CD4-positive, CD25-positive, alpha-beta regulatory T cell (primary cell): ENCODE measurements around the gene OR1F1. TPM values are rescaled to one million over a fixed set of nuclear protein-coding genes. Genes with fewer than 3 reads are reported as not detected.

Experiments used
- ATAC-seq, 2 donors: fragments of 150-1000 bp; cut with Tn5 transposase; one replicate each; pipeline ENCODE4 v1.10.0; 2021; ENCODE audit warnings: low read depth in 2 of 2, moderate number of reproducible peaks in 2 of 2, moderate library complexity in 1 of 2
- DNase-seq, 3 donors: peaks; one replicate each; pipeline versions ENCODE4 v3.0.0 to v3.0.0-alpha.2; 2012 to 2022; ENCODE audit warnings: mixed read lengths in 1 of 3
- H3K27ac ChIP-seq: one replicate; pipeline ENCODE4 v1.7.0; 2013; ENCODE audit warnings: mild to moderate bottlenecking, low read length; ENCODE audit not compliant: insufficient read depth, poor library complexity, severe bottlenecking
- H3K27me3 ChIP-seq: one replicate; pipeline ENCODE4 v1.7.0; 2013; ENCODE audit warnings: low read length; ENCODE audit not compliant: control insufficient read depth, insufficient read depth
- H3K36me3 ChIP-seq: one replicate; pipeline ENCODE4 v1.7.0; 2013; ENCODE audit warnings: mild to moderate bottlenecking, low read length, moderate library complexity; ENCODE audit not compliant: control insufficient read depth, insufficient read depth
- H3K4me1 ChIP-seq: 2 replicates; pipeline ENCODE4 v1.7.0; 2013; ENCODE audit warnings: mild to moderate bottlenecking, low read length; ENCODE audit not compliant: insufficient read depth, control insufficient read depth, poor library complexity, severe bottlenecking
- H3K4me3 ChIP-seq: one replicate; pipeline ENCODE4 v1.7.0; 2013; ENCODE audit warnings: low read depth, mild to moderate bottlenecking, low read length, moderate library complexity
- H3K9me3 ChIP-seq, 2 experiments: 1 replicate in 1 of 2; 2 replicates in 1 of 2; pipeline ENCODE4 v1.7.0; 2013; ENCODE audit warnings: low read length in 2 of 2, mild to moderate bottlenecking in 1 of 2, moderate library complexity in 1 of 2; ENCODE audit not compliant: control insufficient read depth in 2 of 2
- H3K27ac Mint-ChIP-seq, 3 donors: one replicate each; pipeline ENCODE4 v1.8.0; 2020 to 2022; ENCODE audit warnings: mild to moderate bottlenecking in 3 of 3, mixed read lengths in 3 of 3, moderate library complexity in 2 of 3
- H3K27me3 Mint-ChIP-seq: one replicate; pipeline ENCODE4 v1.8.0; 2022; ENCODE audit warnings: mild to moderate bottlenecking, mixed read lengths
- H3K36me3 Mint-ChIP-seq: one replicate; pipeline ENCODE4 v1.8.0; 2020; ENCODE audit warnings: mixed read lengths
- H3K4me1 Mint-ChIP-seq, 4 donors: one replicate each; pipeline ENCODE4 v1.8.0; 2020 to 2022; ENCODE audit warnings: mixed read lengths in 4 of 4, mild to moderate bottlenecking in 1 of 4
- H3K4me3 Mint-ChIP-seq, 4 donors: one replicate each; pipeline ENCODE4 v1.8.0; 2020 to 2022; ENCODE audit warnings: mild to moderate bottlenecking in 4 of 4, mixed read lengths in 4 of 4, moderate library complexity in 3 of 4
- H3K9me3 Mint-ChIP-seq, 7 donors: one replicate each; pipeline ENCODE4 v1.8.0; 2020 to 2022; ENCODE audit warnings: mixed read lengths in 7 of 7, mild to moderate bottlenecking in 3 of 7, moderate library complexity in 2 of 7
- polyA plus RNA-seq, 4 donors: library from polyadenylated mRNA; unstranded; fragments of 300-500 nt; fragmentation: Illumina TruSeq; gene quantifications; one replicate each; pipeline ENCODE4 v1.2.3, GENCODE V29; 2021
- total RNA-seq: library from RNA; stranded (reverse); gene quantifications from one replicate; pipeline ENCODE4 v1.2.3, GENCODE V29; 2022

OR1F1 gene
- total and polyA plus RNA-seq, 5 donors from 2014 or later = 0.20 to 0.70 (median 0.61) TPM; not detected in 2

DNA sequence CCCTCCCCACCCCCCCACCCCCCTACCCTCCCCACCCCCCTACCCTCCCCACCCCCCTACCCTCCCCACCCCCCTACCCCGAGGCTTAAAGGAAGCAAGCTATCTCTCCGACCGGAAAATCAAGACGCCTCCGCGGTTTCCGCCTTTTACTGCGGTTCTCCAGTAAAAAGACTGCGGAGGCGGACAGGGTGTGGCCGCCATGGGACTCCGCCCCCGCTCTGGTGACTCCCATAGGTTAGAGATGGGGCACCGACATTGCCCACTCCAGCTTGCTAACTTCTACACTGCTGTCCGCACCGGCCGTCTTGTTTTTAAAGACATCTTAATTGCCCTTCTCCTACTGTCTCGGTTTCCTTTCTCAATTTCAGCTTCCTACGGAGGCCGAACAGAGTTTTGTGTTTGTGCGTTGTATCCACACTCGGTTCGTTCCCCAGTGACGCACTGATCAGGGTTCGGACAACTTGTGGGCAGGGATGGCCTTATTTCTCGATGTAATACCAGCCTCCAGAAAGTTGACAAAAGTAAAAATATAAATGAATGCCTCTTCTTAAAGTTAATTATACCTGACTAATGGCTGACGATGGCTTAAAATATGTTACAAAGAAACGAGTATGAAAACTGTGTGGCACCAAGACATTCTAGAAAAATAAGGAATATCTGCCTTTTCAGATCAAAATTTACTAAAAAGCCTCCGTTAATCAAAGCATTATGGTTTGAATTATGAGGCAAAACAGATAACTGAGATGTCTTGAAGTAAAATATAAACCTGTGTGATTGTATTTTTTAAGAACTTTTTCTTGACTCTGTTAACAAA is 48.1 kb downstream of the OR1F1 start:
- Mint-ChIP-seq H3K36me3 (peaks cover 25% of the 10 kb centered on the region), H3K4me3 (peak overlapping the region; percentile 81 to 86 (median 83))

DNA sequence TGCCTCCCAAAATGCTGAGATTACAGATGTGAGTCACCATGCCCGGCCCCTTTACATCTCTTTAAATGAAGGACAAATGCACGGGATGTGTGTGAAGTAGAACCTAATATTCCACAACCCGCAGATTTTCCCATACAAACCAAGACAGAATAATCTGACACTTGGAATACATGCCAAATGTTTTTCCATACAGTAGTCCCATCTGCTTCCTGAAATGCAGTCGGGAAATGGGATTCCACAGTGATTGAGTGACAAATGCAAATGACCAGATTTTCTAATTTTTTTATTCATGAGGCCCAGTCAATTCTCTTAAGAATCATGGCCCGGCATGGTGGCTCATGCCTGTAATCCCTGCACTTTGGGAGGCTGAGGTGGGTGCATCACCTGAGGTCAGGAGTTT is 53.8 kb downstream of the OR1F1 start:
- Histone ChIP-seq H3K27me3 (peaks cover 2% of the 10 kb centered on the region), H3K4me3 (no peak overlapping the region), H3K4me1 (no peaks in the 10 kb centered on the region), H3K9me3 (no peaks in the 10 kb centered on the region), H3K36me3 (no peaks in the 10 kb centered on the region), H3K27ac (no peak overlapping the region)
- Mint-ChIP-seq H3K4me1 (peaks cover 0 to 2% (median 0%) of the 10 kb centered on the region in 4 donors), H3K36me3 (no peaks in the 10 kb centered on the region), H3K27ac (peak overlapping the region in 1 of 3 donors; percentile 69), H3K27me3 (peaks cover 35% of the 10 kb centered on the region), H3K4me3 (no peak overlapping the region), H3K9me3 (peaks cover 0 to 2% (median 0%) of the 10 kb centered on the region in 7 donors)
- ATAC-seq (no peak), DNase-seq (no peak)

More for the DNA sequence above, 48.1 kb downstream of the OR1F1 start:
- Mint-ChIP-seq H3K4me1 (peaks cover 13 to 41% (median 22%) of the 10 kb centered on the region in 4 donors), H3K27me3 (peaks cover 25% of the 10 kb centered on the region), H3K9me3 (peaks cover 0 to 8% (median 3%) of the 10 kb centered on the region in 7 donors), H3K27ac (peak overlapping the region; percentile 75 to 85 (median 79))
- H3K36me3 ChIP-seq = peaks cover 22% of the 10 kb centered on the region
- H3K4me3 ChIP-seq = no peak overlapping the region
- H3K4me1 ChIP-seq = peaks cover 16% of the 10 kb centered on the region
- DNase-seq (peak; percentile 31 to 66 (median 55)), ATAC-seq (no peak)
- H3K27me3 ChIP-seq = no peaks in the 10 kb centered on the region
- no peak overlapping the region for H3K27ac ChIP-seq
- peaks cover 2 to 7% of the 10 kb centered on the region in 2 experiments for H3K9me3 ChIP-seq

DNA sequence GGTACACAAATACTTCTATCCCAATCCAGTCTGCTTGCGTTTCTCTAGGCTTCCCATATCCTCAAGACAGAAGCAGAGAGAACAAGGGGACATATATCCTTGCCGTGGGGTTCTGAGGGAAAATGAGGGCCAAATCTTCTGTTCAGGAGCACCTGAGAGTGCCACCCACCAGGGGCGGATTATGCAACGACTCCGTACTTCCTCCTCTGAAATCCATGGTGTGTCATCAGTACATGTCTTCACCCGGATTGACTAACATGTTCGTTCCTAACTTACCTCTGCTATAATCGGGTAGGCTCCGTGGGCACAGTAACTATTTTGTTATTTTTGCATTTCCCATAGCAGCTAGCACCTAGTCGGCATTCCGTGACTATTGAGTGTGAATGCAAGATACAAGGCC is 54.7 kb downstream of the OR1F1 start:
- Mint-ChIP-seq H3K4me1 (peaks cover 0 to 2% (median 0%) of the 10 kb centered on the region in 4 donors), H3K4me3 (no peak overlapping the region), H3K27me3 (peaks cover 30% of the 10 kb centered on the region), H3K27ac (no peak overlapping the region), H3K36me3 (no peaks in the 10 kb centered on the region), H3K9me3 (peaks cover 0 to 2% (median 0%) of the 10 kb centered on the region in 7 donors)
- no peak overlapping the region for H3K4me3 ChIP-seq
- no peaks in the 10 kb centered on the region for H3K36me3 ChIP-seq
- DNase-seq (no peak), ATAC-seq (no peak)
- no peaks in the 10 kb centered on the region for H3K9me3 ChIP-seq
- no peaks in the 10 kb centered on the region for H3K4me1 ChIP-seq
- H3K27me3 ChIP-seq = peaks cover 2% of the 10 kb centered on the region
- no peak overlapping the region for H3K27ac ChIP-seq

DNA sequence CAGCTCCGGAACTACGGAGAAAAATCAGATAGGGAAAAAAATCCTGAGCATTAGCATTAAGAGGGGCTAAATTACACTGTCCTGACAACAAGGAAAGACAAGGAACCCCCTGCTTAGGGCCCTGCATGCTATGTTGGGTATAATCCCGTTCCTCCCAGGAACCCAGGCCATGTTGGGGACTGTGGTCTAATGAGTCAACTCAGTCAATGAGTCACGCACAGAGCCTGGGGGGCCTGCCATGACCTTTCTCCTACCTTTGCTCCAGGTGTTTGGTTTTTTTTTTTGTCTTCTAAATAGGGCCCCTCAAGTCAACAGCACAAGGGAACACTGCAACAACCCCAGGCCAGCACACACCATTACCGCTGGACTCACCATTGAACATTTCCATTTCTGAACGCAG is 55.9 kb downstream of the OR1F1 start:
- Histone ChIP-seq H3K27ac (no peak overlapping the region), H3K4me1 (no peaks in the 10 kb centered on the region), H3K27me3 (peaks cover 2% of the 10 kb centered on the region), H3K4me3 (no peak overlapping the region), H3K36me3 (no peaks in the 10 kb centered on the region), H3K9me3 (no peaks in the 10 kb centered on the region)
- H3K4me3 Mint-ChIP-seq = no peak overlapping the region
- ATAC-seq (no peak), DNase-seq (no peak)
- peaks cover 0 to 2% (median 0%) of the 10 kb centered on the region in 4 donors for H3K4me1 Mint-ChIP-seq
- H3K9me3 Mint-ChIP-seq = peaks cover 0 to 2% (median 0%) of the 10 kb centered on the region in 7 donors
- H3K27me3 Mint-ChIP-seq = peaks cover 33% of the 10 kb centered on the region
- H3K36me3 Mint-ChIP-seq = no peaks in the 10 kb centered on the region
- H3K27ac Mint-ChIP-seq = no peak overlapping the region

DNA sequence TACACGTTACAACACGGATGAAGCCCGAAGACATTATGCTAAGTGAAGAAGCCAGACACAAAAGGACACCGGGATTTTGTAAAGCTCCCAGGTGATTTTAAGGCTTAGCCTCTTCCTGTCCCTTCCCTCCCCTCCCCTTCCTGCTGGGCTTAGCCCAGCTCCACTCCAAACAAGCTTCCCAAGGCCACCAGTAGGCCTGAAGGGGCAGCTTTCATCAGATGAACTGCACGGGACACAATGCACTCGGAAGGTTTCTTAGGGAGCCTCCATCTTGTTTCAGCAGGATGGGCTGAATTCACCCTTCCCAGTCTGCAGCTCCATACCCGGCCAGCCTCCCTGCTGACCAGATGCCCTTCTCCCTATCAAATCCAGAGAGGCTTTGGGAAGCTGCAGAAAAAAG is 58.0 kb downstream of the OR1F1 start:
- no peak overlapping the region for H3K27ac ChIP-seq
- peaks cover 32% of the 10 kb centered on the region for H3K27me3 Mint-ChIP-seq
- DNase-seq (no peak), ATAC-seq (no peak)
- peaks cover 0 to 2% (median 0%) of the 10 kb centered on the region in 4 donors for H3K4me1 Mint-ChIP-seq
- no peaks in the 10 kb centered on the region for H3K36me3 ChIP-seq
- H3K9me3 Mint-ChIP-seq = peaks cover 0 to 2% (median 0%) of the 10 kb centered on the region in 7 donors
- no peak overlapping the region for H3K27ac Mint-ChIP-seq
- H3K4me1 ChIP-seq = no peaks in the 10 kb centered on the region
- peaks cover 2% of the 10 kb centered on the region for H3K27me3 ChIP-seq
- H3K4me3 ChIP-seq = no peak overlapping the region
- H3K9me3 ChIP-seq = no peaks in the 10 kb centered on the region
- no peaks in the 10 kb centered on the region for H3K36me3 Mint-ChIP-seq
- H3K4me3 Mint-ChIP-seq = no peak overlapping the region

DNA sequence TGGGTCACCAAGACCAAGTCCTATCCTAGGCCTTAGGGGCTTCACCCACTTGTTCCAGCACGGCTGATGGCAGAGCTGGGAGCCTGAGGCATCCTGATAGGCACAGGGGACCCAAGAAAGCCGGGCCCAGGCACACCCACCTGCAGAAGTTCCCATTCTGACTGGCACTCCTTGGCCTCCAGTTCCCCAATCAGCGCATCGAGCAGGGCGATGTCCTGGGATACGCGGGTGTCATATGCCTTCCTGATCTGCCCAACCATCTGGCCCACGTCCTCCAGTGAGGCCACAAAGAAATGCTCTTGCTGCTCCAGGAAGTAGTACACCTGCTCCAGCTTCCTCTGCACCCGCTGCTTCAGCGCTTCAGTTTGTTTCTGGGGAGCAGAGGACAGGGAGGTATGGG is 58.9 kb downstream of the OR1F1 start:
- no peaks in the 10 kb centered on the region for H3K9me3 ChIP-seq
- H3K36me3 Mint-ChIP-seq = no peaks in the 10 kb centered on the region
- DNase-seq = no peak
- peaks cover 2% of the 10 kb centered on the region for H3K27me3 ChIP-seq
- H3K36me3 ChIP-seq = no peaks in the 10 kb centered on the region
- H3K4me3 ChIP-seq = no peak overlapping the region
- H3K4me1 Mint-ChIP-seq = peaks cover 0 to 2% (median 0%) of the 10 kb centered on the region in 4 donors
- H3K27me3 Mint-ChIP-seq = peaks cover 33% of the 10 kb centered on the region
- H3K27ac ChIP-seq = no peak overlapping the region
- H3K27ac Mint-ChIP-seq = no peak overlapping the region
- peaks cover 0 to 1% (median 0%) of the 10 kb centered on the region in 7 donors for H3K9me3 Mint-ChIP-seq
- ATAC-seq = no peak
- H3K4me3 Mint-ChIP-seq = no peak overlapping the region
- H3K4me1 ChIP-seq = no peaks in the 10 kb centered on the region

DNA sequence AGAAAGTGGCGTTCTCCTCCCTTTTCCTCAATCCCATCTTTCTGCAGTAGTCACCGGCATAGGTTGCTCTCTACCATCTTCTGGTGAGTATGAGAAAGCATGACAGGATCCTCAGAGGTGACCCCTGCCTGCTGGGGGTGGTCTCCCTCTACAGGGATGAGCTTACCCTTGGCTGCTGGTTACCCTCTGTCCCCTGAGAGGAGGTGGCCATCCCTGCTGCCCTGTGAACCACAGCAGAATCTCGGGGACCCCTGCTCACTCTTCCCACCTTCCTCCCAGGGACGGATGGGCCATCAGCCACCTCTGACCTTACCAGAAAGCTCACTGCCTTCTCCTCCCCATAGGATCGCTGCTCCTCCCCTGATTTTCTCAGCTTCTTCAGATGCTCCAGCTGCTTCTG is 60.6 kb downstream of the OR1F1 start:
- no peak for DNase-seq
- Histone ChIP-seq H3K27ac (no peak overlapping the region), H3K27me3 (no peaks in the 10 kb centered on the region), H3K9me3 (no peaks in the 10 kb centered on the region), H3K4me3 (no peak overlapping the region), H3K36me3 (no peaks in the 10 kb centered on the region), H3K4me1 (no peaks in the 10 kb centered on the region)
- H3K4me1 Mint-ChIP-seq = peaks cover 0 to 2% (median 0%) of the 10 kb centered on the region in 4 donors
- no peak for ATAC-seq
- H3K27ac Mint-ChIP-seq = no peak overlapping the region
- no peak overlapping the region for H3K4me3 Mint-ChIP-seq
- H3K27me3 Mint-ChIP-seq = peaks cover 22% of the 10 kb centered on the region
- H3K36me3 Mint-ChIP-seq = no peaks in the 10 kb centered on the region
- peaks cover 0 to 1% (median 0%) of the 10 kb centered on the region in 7 donors for H3K9me3 Mint-ChIP-seq
